Left lobe of liver (tissue), 2 donors: ENCODE results near the gene ISOC1. TPM values are rescaled to one million over a fixed set of nuclear protein-coding genes. Genes with fewer than 3 reads are reported as not detected.

Experiments
- ATAC-seq: fragments of 200-7000 bp; cut with Tn5 transposase; one replicate; pipeline ENCODE4 v1.9.1; 2020; ENCODE audit warnings: mild to moderate bottlenecking, moderate library complexity
- DNase-seq: peaks from one replicate; pipeline ENCODE4 v3.0.0-alpha.2; 2020; ENCODE audit warnings: low spot score
- total RNA-seq: library from RNA; stranded (reverse); gene quantifications from one replicate; pipeline ENCODE4 v1.2.1, GENCODE V29; 2021
- donor health status: DM: no; HTN: no; CAD: no; lungs with moderate emphysema.
- donor health status: DM: no; HTN: yes; CAD: no.

ISOC1 gene
- 37.4 TPM for total RNA-seq

DNA sequence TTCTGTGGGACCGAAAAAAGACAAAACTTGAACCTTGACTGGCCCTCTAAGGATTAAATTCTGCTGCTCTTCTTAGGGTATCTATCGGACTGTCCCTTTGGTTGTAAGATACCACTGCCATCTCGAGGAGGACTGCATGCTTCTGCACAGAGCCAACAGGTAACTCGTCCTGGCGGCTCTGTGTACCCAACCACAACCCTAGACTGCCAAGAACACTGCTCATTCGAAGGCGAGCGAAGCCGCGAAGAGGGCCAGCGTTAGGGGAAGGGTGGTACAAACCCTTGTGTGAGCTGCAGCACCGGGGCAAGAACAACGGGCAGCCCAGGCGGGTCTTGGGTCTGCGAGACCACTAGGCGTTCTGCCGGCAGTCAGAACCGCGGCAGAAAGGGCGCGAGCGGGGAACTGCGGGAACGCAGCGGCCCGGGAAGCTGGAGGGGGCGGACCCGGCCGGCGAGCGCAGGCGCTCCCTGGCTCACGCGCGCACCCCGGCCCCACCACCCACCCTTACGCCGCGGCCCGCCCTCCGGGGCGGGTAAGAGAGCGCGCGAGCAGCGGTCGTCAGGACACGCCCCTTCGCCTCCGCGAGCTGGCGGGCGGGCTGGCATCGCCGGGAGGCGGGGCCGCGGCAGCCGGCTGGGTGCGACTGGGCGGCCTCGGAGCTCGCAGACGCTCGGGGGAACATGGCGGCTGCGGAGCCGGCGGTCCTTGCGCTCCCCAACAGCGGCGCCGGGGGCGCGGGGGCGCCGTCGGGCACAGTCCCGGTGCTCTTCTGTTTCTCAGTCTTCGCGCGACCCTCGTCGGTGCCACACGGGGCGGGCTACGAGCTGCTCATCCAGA lies at the start of gene ISOC1:
Gene ISOC1, plus strand, starts transcription at position 663 of the 837 bp plus-strand sequence. Its CDS starts 18 bp downstream, at position 681.
- peak; percentile 95 for DNase-seq
- peak; percentile 90 for ATAC-seq

GRCh38 chr5:129046151-129046550 lies 48.4 kb upstream of the ISOC1 start:
- DNase-seq (no peak), ATAC-seq (no peak)

DNA sequence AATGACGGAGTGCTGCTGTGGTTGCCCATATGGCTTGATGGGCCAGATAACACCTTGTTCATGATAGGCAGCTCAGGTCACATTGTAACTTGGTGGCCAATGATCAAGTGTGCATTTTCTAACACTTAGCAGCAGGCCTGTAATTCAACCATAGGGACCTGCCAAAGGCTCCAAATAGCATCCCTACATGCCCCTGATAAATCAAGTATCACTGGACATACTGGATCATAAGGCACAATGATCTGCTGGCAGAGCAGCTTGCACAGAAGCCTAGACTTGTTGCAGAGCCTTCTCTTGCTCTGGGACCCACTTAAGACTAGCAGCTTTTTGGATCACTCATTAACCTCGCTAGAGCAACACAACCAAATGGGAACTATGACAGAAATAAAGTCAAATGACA lies 46.0 kb upstream of the ISOC1 start:
- no peak for ATAC-seq
- no peak for DNase-seq

DNA sequence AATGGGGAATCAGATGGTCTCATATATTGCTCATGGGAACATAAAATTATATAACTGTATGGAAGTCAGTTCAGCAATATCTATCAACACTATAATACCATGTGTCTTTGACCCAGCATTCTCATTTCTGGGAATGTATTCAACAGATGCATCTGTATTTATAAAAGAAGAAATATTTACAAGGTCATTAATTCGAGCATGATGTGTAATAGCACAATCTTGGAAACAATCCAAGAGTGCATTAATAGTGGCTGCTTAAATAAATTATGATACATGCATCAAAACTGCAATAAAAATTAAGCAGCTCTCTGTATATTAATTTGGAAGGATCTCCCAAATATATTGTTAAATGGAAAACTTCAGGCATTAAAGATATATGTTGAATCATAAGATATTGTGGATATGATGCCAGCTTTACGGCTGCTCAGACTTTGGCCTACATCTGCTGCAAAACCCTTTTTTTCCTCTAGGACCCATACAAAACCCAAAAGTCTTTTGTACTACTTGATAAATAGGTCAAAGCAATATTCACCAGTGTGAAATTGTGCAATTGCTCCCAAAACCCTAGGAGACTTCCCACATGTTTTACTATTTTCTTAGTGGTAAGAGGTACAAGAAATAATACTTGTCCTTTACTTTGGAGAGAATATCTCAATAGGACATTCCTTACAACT lies 45.3 kb upstream of the ISOC1 start:
- DNase-seq, result no peak
- no peak for ATAC-seq

GRCh38 chr5:129051283-129051682 lies 43.3 kb upstream of the ISOC1 start:
- ATAC-seq (no peak), DNase-seq (no peak)

- ATAC-seq (no peak), DNase-seq (no peak)
Observed at GRCh38 chr5:129053438-129053837, 41.1 kb upstream of the ISOC1 start.

DNA sequence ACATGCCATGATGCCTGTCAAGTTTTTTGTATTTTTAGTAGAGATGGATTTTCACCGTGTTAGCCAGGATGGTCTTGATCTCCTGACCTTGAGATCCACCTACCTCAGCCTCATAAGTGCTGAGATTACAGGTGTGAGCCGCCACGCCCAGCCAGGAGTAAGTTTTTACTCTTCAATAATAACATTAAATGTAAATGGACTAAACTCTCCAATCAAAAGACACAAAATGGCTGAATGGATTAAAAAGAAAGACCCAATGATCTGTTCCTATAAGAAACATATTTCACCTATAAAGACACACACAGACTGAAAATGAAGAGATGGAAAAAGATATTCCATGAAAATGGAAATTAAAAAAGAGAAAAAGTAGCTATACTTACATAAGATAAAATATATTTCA lies 37.2 kb upstream of the ISOC1 start:
- DNase-seq (no peak), ATAC-seq (no peak)

DNA sequence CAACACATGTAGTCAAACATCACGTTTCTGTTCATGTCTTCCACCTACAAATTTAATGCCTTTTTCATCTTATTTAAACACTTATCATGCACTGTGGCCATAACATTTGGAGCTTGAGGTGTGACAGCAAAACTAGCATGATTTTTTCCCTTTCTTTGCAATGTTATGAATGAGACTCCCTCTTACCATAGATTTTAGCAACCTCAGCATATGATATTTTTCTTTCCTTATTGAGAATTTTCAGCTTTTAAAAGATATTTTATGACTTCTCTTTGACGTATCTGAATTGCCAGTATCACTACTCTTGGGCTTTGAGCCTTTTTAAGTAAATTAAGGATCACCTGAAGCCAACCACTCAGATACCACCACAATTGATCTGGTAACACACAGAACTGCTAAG lies 32.7 kb upstream of the ISOC1 start:
- no peak for DNase-seq
- ATAC-seq, result no peak

DNA sequence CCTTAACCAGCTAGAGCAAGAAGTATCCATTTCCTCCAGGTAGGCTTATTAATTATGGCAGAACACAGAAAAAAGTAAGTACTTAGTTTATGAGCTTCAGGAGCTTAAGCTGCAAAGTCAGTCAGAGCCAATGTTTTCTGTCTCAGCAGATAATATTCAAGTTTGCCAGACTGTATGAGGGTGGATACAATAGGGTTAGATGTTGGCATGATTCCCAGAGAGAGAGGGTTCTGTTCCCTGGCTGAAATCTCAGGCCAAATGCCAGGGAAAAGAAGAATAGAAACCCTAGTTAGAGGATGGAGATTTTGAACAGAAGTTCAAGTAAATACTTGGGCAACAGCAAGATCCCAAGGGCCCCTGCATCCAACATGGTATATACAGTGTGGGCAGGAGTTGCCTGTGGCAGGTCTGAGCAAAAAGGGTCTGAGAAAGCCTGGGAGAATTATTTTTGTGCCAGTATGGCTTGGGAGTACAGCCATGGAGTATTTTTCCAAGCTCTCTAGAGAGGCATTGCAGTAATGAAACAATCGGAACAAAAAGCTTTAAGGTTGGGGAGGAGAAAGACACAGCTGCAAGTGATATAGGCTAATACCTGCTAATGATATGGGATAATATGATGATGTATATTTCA lies 31.0 kb upstream of the ISOC1 start:
- ATAC-seq (no peak), DNase-seq (no peak)

DNA sequence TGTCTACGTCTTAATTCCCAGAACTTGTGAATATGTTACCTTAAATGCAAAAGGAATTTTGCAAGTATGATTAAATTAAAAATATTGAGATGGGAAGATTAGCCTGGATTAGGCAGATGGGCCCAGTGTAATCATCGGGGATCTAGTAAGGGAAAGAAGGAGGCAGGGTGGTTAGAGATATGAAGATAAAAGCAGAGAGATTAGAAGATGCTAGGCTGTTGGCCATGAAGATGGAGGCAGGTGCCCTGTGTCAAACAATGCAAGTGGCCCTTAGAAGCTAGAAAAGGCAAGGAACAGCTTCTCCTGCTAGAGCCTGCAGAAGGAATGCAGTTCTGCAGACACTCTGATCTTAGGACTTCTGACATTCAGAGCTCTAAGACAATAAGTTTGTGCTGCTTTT lies 28.8 kb upstream of the ISOC1 start:
- no peak for ATAC-seq
- no peak for DNase-seq

DNA sequence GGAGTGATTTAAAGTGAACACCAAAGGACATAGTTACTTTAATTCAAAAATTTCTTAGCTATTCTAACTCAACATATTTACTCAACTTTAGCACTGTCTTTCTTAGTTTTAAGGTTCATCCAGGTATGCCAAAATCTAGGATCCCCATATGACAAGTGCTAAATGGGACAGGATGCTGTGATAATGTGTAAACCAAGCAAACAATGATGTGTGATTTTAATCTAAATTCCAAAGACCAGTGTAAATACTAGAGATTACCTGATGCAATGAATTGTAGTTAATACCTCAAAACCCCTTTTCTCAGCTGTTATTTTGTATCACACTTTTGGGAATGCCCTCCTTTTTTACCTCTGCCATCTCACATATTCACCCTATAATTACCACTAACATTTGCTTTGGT lies 26.8 kb upstream of the ISOC1 start:
- no peak for DNase-seq
- ATAC-seq, result no peak

DNA sequence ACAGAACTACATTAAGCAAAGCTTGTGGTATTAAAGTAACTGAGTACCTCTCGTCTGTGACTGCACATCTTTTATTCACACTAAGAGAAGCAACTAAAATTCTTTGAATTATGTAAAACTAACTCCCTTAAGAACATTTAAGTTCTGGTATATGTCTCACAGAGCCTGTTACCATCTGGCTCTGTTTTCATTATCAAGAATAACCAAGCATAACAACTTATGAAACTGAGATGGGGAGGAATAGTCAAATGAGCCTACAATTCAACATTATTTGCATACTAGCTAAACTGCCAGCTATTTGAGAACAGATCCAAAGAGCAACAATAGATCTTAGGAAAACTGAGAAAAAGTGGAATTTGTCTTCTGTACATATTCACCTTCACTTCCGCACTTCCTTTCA lies 25.3 kb upstream of the ISOC1 start:
- ATAC-seq, result no peak

GRCh38 chr5:129073111-129073510 lies 21.4 kb upstream of the ISOC1 start:
- DNase-seq (no peak), ATAC-seq (no peak)

More for the DNA sequence above, 25.3 kb upstream of the ISOC1 start:
- no peak for DNase-seq

- DNase-seq, result no peak
- no peak for ATAC-seq
Observed at GRCh38 chr5:129074903-129075302, 19.6 kb upstream of the ISOC1 start.

DNA sequence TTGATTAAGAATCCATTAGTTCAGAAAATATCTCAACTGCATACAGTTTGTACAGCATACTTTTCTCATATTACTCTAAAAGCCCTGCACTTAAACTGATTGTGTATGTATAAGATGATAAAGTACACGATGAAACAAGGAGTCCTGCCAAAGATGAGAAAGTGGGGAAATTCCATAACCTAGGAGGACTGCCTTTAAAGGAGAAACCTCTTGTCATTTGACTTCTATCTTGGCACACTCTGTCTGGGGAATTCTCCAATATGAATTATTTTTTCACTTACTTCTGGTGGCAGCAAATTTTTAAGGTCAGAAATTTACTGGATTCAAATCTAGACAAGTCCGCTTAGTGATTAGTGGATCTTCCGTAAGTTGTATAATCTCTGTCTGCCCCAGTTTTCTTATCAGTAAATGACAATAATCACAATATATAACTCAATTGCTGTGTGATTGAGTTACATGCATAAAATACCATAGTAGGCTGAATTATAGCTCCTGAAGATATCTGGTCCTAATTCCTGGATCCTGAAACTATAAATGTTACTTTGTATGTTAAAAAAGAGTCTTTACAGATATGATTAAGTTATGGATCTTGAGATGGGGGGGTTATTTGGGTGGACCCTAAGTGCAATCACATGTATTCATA lies 17.0 kb upstream of the ISOC1 start:
- no peak for ATAC-seq

DNA sequence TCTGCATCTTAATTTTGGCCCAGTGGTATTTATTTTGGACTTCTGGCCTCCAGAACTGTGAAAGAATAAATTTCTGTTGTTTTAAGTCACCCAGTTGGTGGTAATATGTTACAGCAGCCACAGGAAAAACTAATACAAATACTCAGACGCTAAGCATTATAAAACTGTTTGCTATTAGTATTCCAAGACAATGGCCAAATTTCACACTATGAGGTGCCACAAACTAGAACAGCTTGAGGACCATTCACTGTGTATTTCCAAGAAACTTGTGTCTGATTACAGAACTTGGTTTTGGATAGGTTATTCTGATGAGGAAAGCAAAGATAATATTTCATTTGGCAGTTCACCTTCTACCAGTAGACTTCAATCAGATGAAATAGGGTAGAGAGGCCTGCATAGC lies 16.3 kb upstream of the ISOC1 start:
- no peak for ATAC-seq

More for the DNA sequence above, 17.0 kb upstream of the ISOC1 start:
- no peak for DNase-seq

DNA sequence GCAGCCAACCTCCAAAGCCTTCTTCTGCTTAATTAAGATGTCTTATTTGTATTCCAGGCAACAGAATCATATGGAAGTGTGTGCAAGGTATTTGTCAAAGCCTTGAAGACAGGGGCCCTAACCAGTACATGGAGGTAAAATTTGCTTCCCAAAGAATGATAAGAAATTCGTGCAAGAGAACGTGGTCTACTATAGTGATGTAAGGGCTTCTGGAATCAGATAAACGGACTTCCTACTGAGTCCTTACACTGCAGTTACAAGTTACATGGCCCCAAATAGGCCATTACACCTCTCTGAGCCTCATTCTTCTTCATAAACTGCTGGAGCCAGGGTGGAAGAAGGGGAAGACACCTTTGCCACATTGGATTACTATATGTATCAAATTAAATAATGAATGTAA lies 15.9 kb upstream of the ISOC1 start:
- ATAC-seq (no peak), DNase-seq (no peak)

More for the DNA sequence above, 16.3 kb upstream of the ISOC1 start:
- no peak for DNase-seq

GRCh38 chr5:129079496-129079895 lies 15.1 kb upstream of the ISOC1 start:
- ATAC-seq (no peak), DNase-seq (no peak)

GRCh38 chr5:129080766-129081165 lies 13.8 kb upstream of the ISOC1 start:
- DNase-seq (no peak), ATAC-seq (no peak)

GRCh38 chr5:129082225-129083136 lies 12.1 kb upstream of the ISOC1 start:
- DNase-seq (no peak), ATAC-seq (no peak)
